NCI-H510A (cell line): ENCODE data around the gene CACNG5.
"Not testable (repeated sequence)": the region's sequence is repeated elsewhere in the genome, so short reads cannot be mapped to it uniquely, and the experiment has no call there.

Source experiments
- DNase-seq: peaks from one replicate; lab custom pipeline; 2025; lab: John Stamatoyannopoulos, UW

Gene CACNG5

GRCh38 chr17:66849851-66850580, 15.1 kb downstream of the CACNG5 start:
- no peak for DNase-seq

- no peak for DNase-seq
Measured at GRCh38 chr17:66850692-66851091, 15.8 kb downstream of the CACNG5 start.

- no peak for DNase-seq
Measured at GRCh38 chr17:66855204-66855603, 20.3 kb downstream of the CACNG5 start.

- DNase-seq, result no peak
Measured at GRCh38 chr17:66858226-66859083, 23.5 kb downstream of the CACNG5 start.

- no peak for DNase-seq
Measured at GRCh38 chr17:66859353-66859752, 24.4 kb downstream of the CACNG5 start.

DNA sequence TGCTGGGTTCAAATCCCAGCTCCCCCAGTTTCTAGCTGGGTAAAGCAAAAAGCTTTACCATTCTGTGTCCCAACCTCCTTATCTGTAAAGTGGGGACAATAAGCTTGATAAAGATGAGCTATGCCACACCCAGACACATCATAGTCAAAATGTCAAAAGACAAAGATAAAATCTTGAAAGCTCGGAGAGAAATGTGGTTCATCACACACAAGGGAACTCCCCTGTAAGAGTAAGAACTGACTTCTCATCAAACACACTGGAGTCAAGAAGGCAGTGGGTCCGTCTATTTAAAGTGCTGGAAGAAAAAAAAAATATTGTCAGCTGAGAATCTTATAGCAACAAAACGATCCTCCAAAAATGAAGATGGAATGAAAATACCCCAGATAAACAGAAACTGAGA, 25.3 kb downstream of the CACNG5 start:
- DNase-seq, result no peak

DNA sequence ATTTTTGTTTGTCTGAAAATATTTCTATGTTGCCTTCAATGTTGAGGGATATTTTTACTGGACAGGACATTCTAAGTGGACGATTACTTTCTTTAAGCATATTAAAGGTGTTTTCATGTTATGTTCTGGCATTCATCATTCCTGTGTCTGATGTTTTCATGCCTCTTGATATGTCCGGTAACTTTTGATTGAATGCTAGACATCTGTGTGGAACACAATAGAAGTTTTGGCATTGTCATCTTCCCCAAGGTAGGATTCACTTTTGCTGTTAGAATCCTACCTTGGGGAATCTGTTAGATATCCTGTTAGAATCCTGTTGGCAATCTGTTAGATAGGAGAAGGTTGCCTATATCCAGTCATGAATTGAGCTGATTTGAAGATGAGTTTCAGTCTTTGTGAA, 28.9 kb downstream of the CACNG5 start:
- DNase-seq, result no peak

GRCh38 chr17:66865151-66865550, 30.2 kb downstream of the CACNG5 start:
- DNase-seq, result no peak

DNA sequence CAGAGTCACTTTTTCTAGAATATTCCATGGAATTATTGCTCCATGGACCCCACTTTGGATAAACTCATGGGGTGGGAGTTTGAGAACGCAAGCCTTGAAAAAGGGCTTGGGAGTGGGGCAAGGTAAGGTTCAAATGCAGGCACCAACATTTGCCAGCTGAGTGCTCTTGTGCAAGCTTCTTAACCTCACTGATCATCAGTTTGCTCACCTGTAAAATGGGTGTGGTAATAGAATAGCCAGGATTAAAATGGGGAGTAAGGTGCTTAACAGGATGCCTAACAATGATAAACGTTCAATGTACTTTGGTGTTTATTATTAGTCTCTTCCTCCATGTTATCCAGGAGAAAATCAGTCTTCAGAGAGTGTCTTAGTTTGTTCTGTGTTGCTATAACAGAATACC, 39.0 kb downstream of the CACNG5 start:
- no peak for DNase-seq

- DNase-seq, result no peak
Measured at GRCh38 chr17:66884931-66885330, 50.0 kb downstream of the CACNG5 start.

DNA sequence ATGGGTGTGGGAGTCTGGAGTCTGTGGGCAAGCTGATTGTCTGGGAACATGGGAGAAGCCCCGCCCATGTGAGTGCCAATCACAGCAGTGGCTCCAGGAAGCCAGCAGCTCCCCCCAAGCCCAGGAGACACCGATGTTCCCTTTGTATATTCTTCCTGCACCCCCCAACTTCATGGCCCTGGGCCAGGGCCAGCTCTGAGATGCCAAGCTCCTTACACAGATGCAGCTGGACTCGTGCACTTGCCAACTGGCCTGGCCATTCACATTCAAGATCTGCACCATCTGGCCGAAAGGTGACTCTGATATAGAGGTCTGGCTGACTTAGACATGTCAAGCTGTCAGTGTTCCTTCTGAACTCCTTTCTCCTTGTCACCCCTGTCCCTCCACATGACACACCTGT, 50.5 kb downstream of the CACNG5 start:
- no peak for DNase-seq

GRCh38 chr17:66889480-66890230, 54.7 kb downstream of the CACNG5 start:
- no peak for DNase-seq

DNA sequence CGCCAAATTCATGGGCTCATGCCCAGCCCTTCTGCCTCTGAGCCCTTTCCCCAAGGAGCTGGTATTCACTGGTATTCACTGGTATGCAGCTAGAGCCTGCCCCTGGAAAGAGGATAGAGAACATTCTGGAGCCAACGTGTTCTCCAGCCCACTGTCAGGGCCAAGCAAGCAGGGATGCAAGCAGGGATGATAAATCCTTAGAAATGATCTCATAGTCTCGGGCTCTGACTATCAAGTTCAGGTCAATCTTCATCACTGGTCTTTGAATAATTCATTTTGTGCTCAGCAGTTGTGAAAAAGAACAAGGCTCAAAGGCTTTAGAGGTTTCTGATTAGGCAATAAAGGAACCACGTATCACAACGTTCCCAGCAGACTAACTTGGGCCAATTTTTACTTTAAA, 57.3 kb downstream of the CACNG5 start:
- no peak for DNase-seq

DNA sequence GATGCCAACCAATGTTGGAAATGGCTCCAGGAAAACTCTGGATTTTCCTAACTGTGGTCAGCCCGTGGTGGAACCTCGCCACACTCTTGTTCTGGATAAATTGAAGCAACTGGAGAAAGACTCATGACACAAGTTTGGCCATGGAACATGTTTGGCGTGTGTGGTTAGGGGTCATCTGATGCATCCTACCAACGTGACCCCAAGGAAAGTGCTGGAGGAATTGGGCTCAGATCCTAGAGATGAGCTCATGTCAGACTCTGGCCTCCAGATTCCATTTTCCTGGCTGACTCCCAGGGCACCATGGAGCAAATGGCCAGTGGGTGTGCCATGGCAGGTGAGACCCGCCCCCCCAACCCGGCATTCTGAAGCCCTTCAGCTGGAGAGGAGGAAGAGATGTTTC, 58.5 kb downstream of the CACNG5 start:
- DNase-seq, result no peak

DNA sequence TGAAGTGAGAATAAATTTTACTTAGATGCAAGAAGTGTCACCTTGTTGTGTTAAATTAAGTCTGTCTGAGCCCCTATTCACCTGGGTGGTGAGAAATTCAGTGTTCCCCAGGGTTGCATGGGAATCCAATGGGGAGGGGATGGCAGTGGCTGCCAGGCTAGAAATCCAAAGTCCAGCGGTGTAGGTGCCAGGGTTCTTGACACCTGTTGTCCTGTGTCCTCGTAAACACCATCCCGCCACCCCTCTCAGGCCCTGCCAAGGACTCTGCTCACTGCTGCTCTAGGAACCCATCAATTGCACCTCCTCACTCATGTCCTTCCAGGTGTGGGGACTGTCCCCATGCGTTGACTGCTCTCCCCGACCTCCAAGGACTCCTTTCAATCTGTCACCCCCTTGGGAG, 58.9 kb downstream of the CACNG5 start:
- no peak for DNase-seq

DNA sequence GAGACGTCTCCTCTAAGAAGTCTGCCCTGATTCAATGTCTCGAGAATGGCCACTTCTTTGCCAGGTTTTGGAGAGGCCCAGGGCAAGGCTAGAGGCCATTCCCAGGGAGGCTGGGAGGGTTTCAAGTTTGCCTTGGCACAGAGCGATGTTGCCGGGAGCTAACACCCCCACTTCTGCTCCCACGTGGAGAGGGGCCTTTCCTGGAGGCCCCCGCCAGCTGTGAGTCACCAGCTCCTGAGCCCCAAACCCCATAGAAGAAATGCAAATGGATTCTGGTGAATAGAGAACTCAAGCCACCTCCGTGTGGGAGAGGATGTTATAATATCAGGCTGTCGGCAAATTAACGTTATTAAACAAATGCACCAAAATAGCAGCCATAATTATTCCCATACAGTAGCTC, 62.2 kb downstream of the CACNG5 start:
- DNase-seq, result no peak

DNA sequence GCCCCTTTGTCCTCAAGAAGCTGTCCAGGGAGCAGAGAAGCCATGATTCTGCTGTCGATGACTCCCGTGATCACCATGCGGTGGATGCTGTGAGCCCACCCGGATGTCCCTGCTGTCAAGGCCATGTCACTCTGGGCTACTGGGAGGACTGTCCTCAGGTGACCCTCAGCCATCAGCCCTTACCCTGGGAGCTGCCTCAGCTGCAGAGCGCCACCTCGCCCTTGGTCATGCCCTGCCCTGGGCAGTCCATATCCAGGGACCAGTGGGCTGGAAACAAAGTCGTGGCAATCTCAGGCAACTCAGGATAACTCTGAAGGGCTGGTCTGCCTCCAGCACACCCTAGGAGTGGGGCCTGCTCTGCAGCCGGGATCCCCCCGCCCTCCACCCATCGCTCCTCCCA, 63.6 kb downstream of the CACNG5 start:
- no peak for DNase-seq

- no peak for DNase-seq
Measured at GRCh38 chr17:66900126-66901010, 65.5 kb downstream of the CACNG5 start.

DNA sequence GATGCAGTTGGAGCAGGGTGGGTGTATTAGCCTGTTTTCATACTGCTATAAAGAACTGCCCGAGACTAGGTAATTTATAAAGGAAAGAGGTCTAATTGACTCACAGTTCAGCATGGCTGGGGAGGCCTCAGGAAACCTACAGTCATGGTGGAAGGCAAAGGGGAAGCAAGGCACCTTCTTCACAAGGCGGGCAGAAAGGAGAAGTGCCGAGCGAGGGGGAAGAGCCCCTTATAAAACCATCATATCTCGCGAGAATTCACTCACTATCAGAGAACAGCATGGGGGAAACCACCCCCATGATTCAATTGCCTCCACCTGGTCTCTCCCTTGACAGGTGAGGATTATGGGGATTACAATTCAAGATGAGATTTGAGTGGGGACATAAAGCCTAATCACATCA, 68.4 kb downstream of the CACNG5 start:
- DNase-seq, result not testable (repeated sequence)

- DNase-seq, result no peak
Measured at GRCh38 chr17:66903781-66904180, 68.9 kb downstream of the CACNG5 start.

DNA sequence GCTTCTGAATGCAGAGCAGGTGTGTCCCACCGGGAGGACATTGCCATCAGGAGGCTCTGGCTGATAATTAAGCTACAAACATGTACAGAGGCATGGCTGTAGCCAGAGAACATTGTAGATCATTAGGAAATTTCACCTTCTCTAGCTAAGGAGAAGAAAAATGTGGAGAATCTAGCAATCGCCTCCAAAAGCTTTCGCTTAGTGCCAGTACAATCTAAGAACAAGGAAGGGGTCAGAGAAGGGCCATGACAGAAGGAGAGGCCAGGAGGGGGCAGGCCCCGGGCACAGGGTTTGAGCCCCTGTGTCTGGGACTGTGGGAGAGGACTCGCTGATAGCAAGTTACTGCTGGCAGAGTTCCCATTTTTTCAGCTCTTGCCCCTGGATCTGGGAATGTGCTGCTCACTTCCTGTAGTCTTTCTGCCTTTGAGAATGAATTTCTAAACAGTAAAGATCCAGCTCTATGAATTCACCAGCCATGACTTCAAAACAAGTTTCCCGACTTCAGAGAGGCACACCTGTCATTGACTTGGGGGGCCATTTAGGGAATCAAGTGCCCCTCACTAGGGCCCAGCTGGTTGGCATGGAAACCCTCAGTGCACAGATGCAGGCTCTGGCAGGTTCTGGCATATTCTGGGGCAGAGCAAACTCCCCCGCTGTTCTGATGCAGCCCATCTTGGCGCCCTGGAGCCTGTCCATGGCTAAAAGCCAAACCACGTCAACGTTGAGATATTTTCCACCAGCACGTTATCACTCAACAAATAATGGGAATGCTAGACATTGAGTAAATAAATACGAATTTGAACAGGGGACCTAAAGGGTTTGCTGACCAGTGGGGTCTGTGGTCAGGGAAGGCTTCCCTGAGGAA, 70.1 kb downstream of the CACNG5 start:
- peak; percentile 17 for DNase-seq
